Measurements from ENCODE around the gene FLNB.

FLNB gene

GRCh38 chr3:58164199-58164879 is 156.1 kb downstream of the FLNB start:
- DNase-seq (ENCODE audit: low read depth): no peak

- DNase-seq (ENCODE audit: low read depth): no peak
These were observed 156.9 kb downstream of the FLNB start for GRCh38 chr3:58164906-58165821.

GRCh38 chr3:58167431-58168351 is 159.5 kb downstream of the FLNB start:
- peak; percentile 17 for DNase-seq (ENCODE audit: low read depth)

- DNase-seq (ENCODE audit: low read depth): no peak
These were observed 160.3 kb downstream of the FLNB start for GRCh38 chr3:58168498-58168897.

- DNase-seq (ENCODE audit: low read depth): no peak
These were observed 161.1 kb downstream of the FLNB start for GRCh38 chr3:58169371-58169770.

- DNase-seq (ENCODE audit: low read depth): no peak
These were observed 162.2 kb downstream of the FLNB start for GRCh38 chr3:58170376-58170775.

- no peak for DNase-seq (ENCODE audit: low read depth)
These were observed 162.9 kb downstream of the FLNB start for GRCh38 chr3:58171126-58171525.

- DNase-seq (ENCODE audit: low read depth): no peak
These were observed 164.9 kb downstream of the FLNB start for GRCh38 chr3:58173029-58173668.

- peak; percentile 4 for DNase-seq (ENCODE audit: low read depth)
These were observed 165.6 kb downstream of the FLNB start for GRCh38 chr3:58173669-58174398.

- no peak for DNase-seq (ENCODE audit: low read depth)
These were observed 166.9 kb downstream of the FLNB start for GRCh38 chr3:58175187-58175436.

GRCh38 chr3:58175437-58176184 is 167.4 kb downstream of the FLNB start:
- no peak for DNase-seq (ENCODE audit: low read depth)

- no peak for DNase-seq (ENCODE audit: low read depth)
These were observed 167.9 kb downstream of the FLNB start for GRCh38 chr3:58176185-58176530.

GRCh38 chr3:58176827-58177489 is 168.7 kb downstream of the FLNB start:
- no peak for DNase-seq (ENCODE audit: low read depth)

- peak; percentile 83 for DNase-seq (ENCODE audit: low read depth)
These were observed 169.7 kb downstream of the FLNB start for GRCh38 chr3:58177747-58178527.

GRCh38 chr3:58178528-58179234 is 170.5 kb downstream of the FLNB start:
- no peak for DNase-seq (ENCODE audit: low read depth)

GRCh38 chr3:58179235-58180098 is 171.2 kb downstream of the FLNB start:
- no peak for DNase-seq (ENCODE audit: low read depth)

GRCh38 chr3:58180099-58180880 is 172.1 kb downstream of the FLNB start:
- no peak for DNase-seq (ENCODE audit: low read depth)
